Aorta (tissue), 5 donors: Measurements from ENCODE around the gene IFT172. TPM values are rescaled to one million over a fixed set of nuclear protein-coding genes. Genes with fewer than 3 reads are reported as not detected.

Experiments
- ATAC-seq: fragments of 200-7000 bp; cut with Tn5 transposase; one replicate; pipeline ENCODE4 v1.9.1; 2022; ENCODE audit warnings: moderate library complexity; ENCODE audit not compliant: low FRiP score
- DNase-seq, 2 donors: peaks; one replicate each; pipeline ENCODE4 v3.0.0-alpha.2; 2020
- H3K27ac ChIP-seq, 2 donors: one replicate each; pipeline ENCODE4 v1.5.1; 2013; ENCODE audit warnings: low read length in 2 of 2, mild to moderate bottlenecking in 2 of 2, moderate library complexity in 2 of 2, control low read depth in 1 of 2, inconsistent platforms in 1 of 2, low read depth in 1 of 2
- H3K27me3 ChIP-seq, 2 donors: one replicate each; pipeline ENCODE4 v1.6.1; 2013; ENCODE audit warnings: control low read depth in 1 of 2, low read length in 1 of 2, mild to moderate bottlenecking in 1 of 2, moderate library complexity in 1 of 2; ENCODE audit not compliant: insufficient read depth in 2 of 2, control insufficient read depth in 1 of 2
- H3K36me3 ChIP-seq, 2 donors: one replicate each; pipeline ENCODE4 v1.6.1; 2013; ENCODE audit warnings: control low read depth in 1 of 2, low read length in 1 of 2, mild to moderate bottlenecking in 1 of 2; ENCODE audit not compliant: insufficient read depth in 2 of 2, control insufficient read depth in 1 of 2
- H3K4me1 ChIP-seq, 2 donors: one replicate each; pipeline ENCODE4 v1.6.1; 2013; ENCODE audit warnings: low read length in 2 of 2, control low read depth in 1 of 2, mild to moderate bottlenecking in 1 of 2, moderate library complexity in 1 of 2; ENCODE audit not compliant: insufficient read depth in 2 of 2, control insufficient read depth in 1 of 2
- H3K4me3 ChIP-seq, 2 donors: one replicate each; pipeline ENCODE4 v1.5.1; 2013; ENCODE audit warnings: low read length in 2 of 2, control low read depth in 1 of 2, mild to moderate bottlenecking in 1 of 2
- H3K9me3 ChIP-seq: one replicate; pipeline ENCODE4 v1.6.1; 2013; ENCODE audit warnings: mild to moderate bottlenecking, low read length; ENCODE audit not compliant: control insufficient read depth
- WGBS, 2 donors: extraction: QIAGEN DNeasy Blood & Tissue Kit; methylation state at CpG; one replicate each; pipeline ENCODE4 v1.1.7; 2013; 5-methylcytosine and 5-hydroxymethylcytosine counted together
- intact Hi-C, 2 donors: fragments of 100-400 bp; cut with DNase I; formaldehyde crosslinking; loops; one replicate each; pipeline versions ENCODE4 v1.14.2 to v1.15.0; 2022
- polyA plus RNA-seq, 2 donors: library from polyadenylated mRNA; stranded (reverse); fragments of 200-250 nt; gene quantifications; one replicate each; pipeline ENCODE4 v1.2.3, GENCODE V29; 2013
- total RNA-seq, 2 donors: library from RNA; stranded (reverse); fragmentation: NEBNext Ultra II Directional; extraction: Animal tissue kit (Norgen Biotek cat#: 25700); gene quantifications; one replicate each; pipeline ENCODE4 v1.2.1, GENCODE V29; 2021
- donor health status: healthy with polysubstance abuse.
- donor health status: Bipolar disorder and iron deficiency.
- donor health status: DM: no; HTN: no; CAD: no.
- donor health status: DM: no; HTN: no; CAD: no.
- donor health status: DM: yes; HTN: yes; CAD: no.

IFT172 gene
- total and polyA plus RNA-seq, 4 donors = 8.1 to 64.9 (median 35.3) TPM

DNA sequence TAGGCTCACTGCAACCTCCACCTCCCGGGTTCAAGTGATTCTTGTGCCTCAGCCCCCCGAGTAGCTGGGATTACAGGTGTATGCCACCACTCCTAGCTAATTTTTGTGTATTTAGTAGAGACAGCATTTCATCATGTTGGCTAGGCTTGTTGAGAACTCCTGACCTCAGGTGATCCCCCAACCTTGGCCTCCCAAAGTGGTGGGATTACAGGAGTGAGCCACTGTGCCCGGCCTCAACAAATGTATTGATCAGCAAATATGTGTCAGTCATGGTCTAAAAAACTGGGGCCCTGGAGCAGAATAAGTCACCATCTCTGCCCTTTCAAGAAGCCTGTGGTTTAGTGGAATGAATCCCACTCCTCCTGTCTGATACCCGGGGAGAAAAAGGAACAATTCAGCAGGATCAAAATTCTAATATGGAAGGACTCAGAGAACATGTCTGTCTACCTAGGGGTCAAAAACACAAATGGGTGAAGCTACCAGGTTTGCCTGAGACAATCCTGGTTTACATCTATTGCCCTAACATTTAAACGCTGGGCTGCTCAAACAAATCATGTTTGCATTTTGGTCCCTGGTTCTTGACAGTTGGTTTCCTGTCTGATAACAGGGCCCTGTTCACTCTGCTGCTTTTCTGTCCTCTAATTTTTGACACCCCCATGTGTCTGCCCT is 28.7 kb upstream of the IFT172 start:
- 69 to 74% methylated on average over 5 of the region's 5 CpGs for WGBS, 2 donors
- Histone ChIP-seq H3K9me3 (no peaks in the 10 kb centered on the region), H3K4me1 (no peaks in the 10 kb centered on the region), H3K27me3 (no peaks in the 10 kb centered on the region), H3K27ac (no peak overlapping the region), H3K36me3 (no peaks in the 10 kb centered on the region), H3K4me3 (no peak overlapping the region)
- intact Hi-C loops = no loop called here
- no peak for ATAC-seq
- no peak for DNase-seq

DNA sequence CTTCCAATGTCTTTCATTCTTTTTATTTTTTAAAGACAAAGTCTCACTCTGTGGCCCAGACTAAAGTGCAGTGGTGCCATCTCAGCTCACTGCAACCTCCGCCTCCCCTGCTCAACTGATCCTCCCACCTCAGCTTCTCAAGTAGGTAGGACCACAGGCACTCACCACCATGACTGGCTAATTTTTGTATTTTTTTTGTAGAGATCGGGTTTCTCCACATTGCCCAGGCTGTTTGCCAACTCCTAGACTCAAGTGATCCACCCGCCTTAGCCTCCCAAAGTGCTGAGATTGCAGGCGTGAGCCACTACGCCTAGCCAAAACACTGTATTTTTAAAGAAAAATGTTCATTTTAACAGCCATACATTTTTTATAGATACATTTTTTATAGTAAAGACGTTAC is 19.8 kb upstream of the IFT172 start:
- Histone ChIP-seq H3K4me1 (no peaks in the 10 kb centered on the region), H3K27ac (no peak overlapping the region), H3K36me3 (no peaks in the 10 kb centered on the region), H3K9me3 (no peaks in the 10 kb centered on the region), H3K4me3 (no peak overlapping the region), H3K27me3 (no peaks in the 10 kb centered on the region)
- 42 to 46% methylated on average over 6 of the region's 6 CpGs for WGBS, 2 donors
- intact Hi-C loops = no loop called here
- DNase-seq (no peak), ATAC-seq (no peak)

DNA sequence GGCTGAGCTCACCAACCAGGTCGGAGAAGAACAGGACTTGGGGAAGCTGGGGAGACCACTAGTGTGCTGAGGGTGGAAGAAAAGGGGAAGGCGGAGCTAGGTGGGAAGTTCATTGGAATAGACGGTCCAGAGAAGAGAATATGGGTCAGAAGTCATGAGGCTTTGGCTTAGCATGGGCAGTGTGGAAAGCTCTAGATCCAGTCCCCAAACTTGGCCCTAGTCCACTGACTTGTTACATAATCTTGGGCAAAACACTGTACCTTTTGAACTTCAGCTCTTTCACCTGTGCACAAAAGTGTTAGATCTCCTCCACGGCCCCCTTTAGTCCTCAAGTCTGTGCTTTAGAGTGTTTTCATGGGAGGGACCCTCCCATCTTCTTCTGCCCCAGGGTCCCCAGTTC is 17.8 kb upstream of the IFT172 start:
- intact Hi-C loops = no loop called here
- 63 to 75% methylated on average over 4 of the region's 4 CpGs for whole genome bisulfite sequencing, 2 donors
- H3K9me3 ChIP-seq = no peaks in the 10 kb centered on the region
- DNase-seq (no peak), ATAC-seq (no peak)
- no peaks in the 10 kb centered on the region for H3K36me3 ChIP-seq
- no peak overlapping the region for H3K27ac ChIP-seq
- no peak overlapping the region for H3K4me3 ChIP-seq
- H3K4me1 ChIP-seq = no peaks in the 10 kb centered on the region
- H3K27me3 ChIP-seq = no peaks in the 10 kb centered on the region

DNA sequence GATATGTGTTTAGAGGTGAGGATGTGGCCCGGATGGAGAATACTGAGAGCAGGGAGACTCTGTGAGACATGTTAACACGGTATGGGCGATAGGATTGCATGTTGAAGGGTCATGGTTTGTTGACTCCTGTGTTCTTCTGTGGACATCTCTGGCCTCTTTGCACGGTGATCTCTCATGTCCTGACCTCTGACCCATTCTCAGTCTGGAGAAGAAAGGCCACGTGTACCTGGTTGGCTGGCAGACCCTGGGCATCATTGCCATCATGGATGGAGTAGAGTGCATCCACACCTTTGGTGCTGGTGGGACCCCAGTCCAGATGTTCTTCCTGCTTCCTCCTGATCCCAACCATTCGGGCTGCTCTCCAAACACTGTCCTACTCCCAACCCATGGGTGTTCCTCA is 17.0 kb upstream of the IFT172 start:
- no peaks in the 10 kb centered on the region for H3K9me3 ChIP-seq
- no peaks in the 10 kb centered on the region for H3K27me3 ChIP-seq
- no peaks in the 10 kb centered on the region for H3K4me1 ChIP-seq
- intact Hi-C loops = no loop called here
- DNase-seq (no peak), ATAC-seq (no peak)
- no peaks in the 10 kb centered on the region for H3K36me3 ChIP-seq
- no peak overlapping the region for H3K27ac ChIP-seq
- WGBS, 2 donors = 89 to 91% methylated on average over 6 of the region's 6 CpGs
- no peak overlapping the region for H3K4me3 ChIP-seq

DNA sequence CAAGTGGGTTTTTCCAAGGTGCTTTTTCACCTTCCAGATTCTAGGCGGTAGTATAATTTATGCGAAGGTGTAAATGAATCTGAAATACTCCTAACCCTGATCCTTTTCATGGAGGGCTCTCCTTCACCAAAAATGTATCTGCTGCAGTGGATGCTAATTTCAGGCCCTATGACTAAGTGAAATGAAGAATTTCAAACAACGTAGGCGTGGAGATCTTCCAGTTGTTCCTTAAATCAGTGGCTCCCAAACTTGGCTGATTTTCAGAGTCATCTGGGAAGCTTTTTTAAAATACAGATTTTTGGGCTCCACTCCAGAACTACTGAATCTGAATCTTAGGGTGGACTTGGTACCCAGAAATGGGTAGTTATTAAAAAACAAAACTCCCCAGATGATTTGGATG is 12.6 kb upstream of the IFT172 start:
- Histone ChIP-seq H3K4me1 (no peaks in the 10 kb centered on the region), H3K9me3 (no peaks in the 10 kb centered on the region), H3K27me3 (no peaks in the 10 kb centered on the region), H3K27ac (no peak overlapping the region), H3K36me3 (no peaks in the 10 kb centered on the region), H3K4me3 (no peak overlapping the region)
- no peak for ATAC-seq
- no peak for DNase-seq
- intact Hi-C loops = no loop called here
- WGBS, 2 donors = 75 to 79% methylated on average over 4 of the region's 4 CpGs

DNA sequence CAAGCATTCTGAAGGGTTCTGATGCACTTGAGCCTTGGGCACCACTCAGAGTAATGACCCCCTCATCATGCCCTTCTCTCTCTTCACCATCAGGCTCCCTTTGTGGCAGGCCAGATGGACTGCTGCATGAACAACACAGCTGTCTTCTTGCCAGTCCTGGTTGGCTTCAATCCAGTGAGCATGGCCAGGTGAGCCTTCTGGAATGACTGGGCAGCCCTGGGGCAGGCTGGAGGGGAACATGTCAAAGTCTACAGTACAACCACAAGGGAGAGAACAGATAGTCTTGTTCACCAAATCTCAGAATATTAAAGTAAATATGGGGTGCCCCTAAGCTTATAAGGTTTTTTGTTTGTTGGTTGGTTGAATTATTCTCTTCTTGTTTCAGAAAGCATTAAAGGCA is 11.5 kb upstream of the IFT172 start:
- no peaks in the 10 kb centered on the region for H3K4me1 ChIP-seq
- no peaks in the 10 kb centered on the region for H3K27me3 ChIP-seq
- H3K4me3 ChIP-seq = no peak overlapping the region
- H3K36me3 ChIP-seq = no peaks in the 10 kb centered on the region
- H3K27ac ChIP-seq = no peak overlapping the region
- no peak for ATAC-seq
- no peaks in the 10 kb centered on the region for H3K9me3 ChIP-seq
- intact Hi-C loops = no loop called here
- no peak for DNase-seq

DNA sequence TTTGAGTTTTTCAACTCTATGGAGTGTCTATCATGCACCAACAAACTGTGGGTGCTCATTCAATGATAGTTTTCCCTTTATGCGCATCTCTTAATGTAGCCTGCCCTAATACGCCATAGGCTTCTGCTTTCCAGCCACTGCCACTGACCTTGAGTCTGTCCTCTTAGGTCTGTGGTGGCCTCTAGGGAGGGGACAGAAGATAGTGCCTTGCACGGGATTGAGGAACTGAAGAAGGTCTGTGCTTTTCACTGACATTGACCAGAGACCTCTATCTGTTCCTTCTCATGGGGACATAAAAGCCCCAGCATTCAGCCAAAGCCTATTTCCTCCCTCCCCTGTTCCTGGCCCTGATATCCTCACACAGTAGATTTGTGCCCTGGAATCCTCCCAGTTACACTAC is 9.4 kb upstream of the IFT172 start:
- Histone ChIP-seq H3K4me1 (no peaks in the 10 kb centered on the region), H3K27ac (no peak overlapping the region), H3K27me3 (no peaks in the 10 kb centered on the region), H3K9me3 (no peaks in the 10 kb centered on the region), H3K36me3 (no peaks in the 10 kb centered on the region), H3K4me3 (no peak overlapping the region)
- ATAC-seq (no peak), DNase-seq (no peak)
- intact Hi-C loops = loop anchor here (10.0 kb wide), 2 partner anchors 86 to 126 kb away; partner anchors contain the start of genes CCDC121 (in 1 of the 2), GPN1 (in 1 of the 2) and ZNF512 (in 1 of the 2)
- 84 to 85% methylated on average over 3 of the region's 3 CpGs for WGBS, 2 donors

DNA sequence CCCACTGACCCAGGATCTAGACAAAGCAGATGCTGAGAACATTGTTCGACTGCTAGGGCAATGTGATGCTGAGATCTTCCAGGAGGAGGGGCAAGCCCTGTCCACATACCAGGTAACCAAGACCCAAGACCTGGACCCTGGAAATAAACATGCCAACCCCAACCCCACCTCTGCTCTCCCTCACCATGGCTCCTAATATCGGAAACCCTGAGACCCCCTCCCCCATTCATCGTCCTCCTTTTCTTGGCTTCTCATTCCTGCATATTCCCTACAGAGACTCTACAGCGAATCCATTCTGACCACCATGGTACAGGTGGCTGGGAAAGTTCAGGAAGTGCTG is 7.7 kb upstream of the IFT172 start:
- WGBS, 2 donors = 58 to 73% methylated on average over 4 of the region's 4 CpGs
- no peak for DNase-seq
- no peak for ATAC-seq
- Histone ChIP-seq H3K4me1 (no peaks in the 10 kb centered on the region), H3K9me3 (no peaks in the 10 kb centered on the region), H3K27ac (no peak overlapping the region), H3K27me3 (no peaks in the 10 kb centered on the region), H3K4me3 (no peak overlapping the region), H3K36me3 (no peaks in the 10 kb centered on the region)
- intact Hi-C loops = loop anchor here (10.0 kb wide), 2 partner anchors 88 to 128 kb away; partner anchors contain the start of genes CCDC121 (in 1 of the 2), GPN1 (in 1 of the 2) and ZNF512 (in 1 of the 2)
